Trophoblast cell (in vitro differentiated cells and primary cell): ENCODE measurements around the gene FOLR1.

Experiments used
- DNase-seq, 2 donors: peaks; one replicate each; pipeline ENCODE4 v3.0.0-alpha.2; 2016
- H2AFZ ChIP-seq: 2 replicates; pipeline ENCODE4 v1.6.1; 2013; ENCODE audit warnings: low read length, moderate library complexity, mild to moderate bottlenecking; ENCODE audit not compliant: insufficient read depth, poor library complexity
- H2AK5ac ChIP-seq: 2 replicates; pipeline ENCODE4 v1.6.1; 2013; ENCODE audit warnings: mild to moderate bottlenecking, low read length
- H2BK120ac ChIP-seq: 2 replicates; pipeline ENCODE4 v1.6.1; 2013; ENCODE audit warnings: low read length, mild to moderate bottlenecking, moderate library complexity; ENCODE audit not compliant: insufficient read depth, poor library complexity
- H2BK12ac ChIP-seq: 2 replicates; pipeline ENCODE4 v1.6.1; 2013; ENCODE audit warnings: mild to moderate bottlenecking, low read length, moderate library complexity
- H2BK5ac ChIP-seq: 2 replicates; pipeline ENCODE4 v1.6.1; 2013; ENCODE audit warnings: low read length, low read depth, moderate library complexity, mild to moderate bottlenecking; ENCODE audit not compliant: poor library complexity
- H3K14ac ChIP-seq: 2 replicates; pipeline ENCODE4 v1.6.1; 2013; ENCODE audit warnings: mild to moderate bottlenecking, low read length
- H3K18ac ChIP-seq: 2 replicates; pipeline ENCODE4 v1.6.1; 2013; ENCODE audit warnings: mild to moderate bottlenecking, low read length
- H3K23ac ChIP-seq: 2 replicates; pipeline ENCODE4 v1.6.1; 2013; ENCODE audit warnings: low read length
- H3K27ac ChIP-seq: 2 replicates; pipeline ENCODE4 v1.5.1; 2013; ENCODE audit warnings: low read depth, mild to moderate bottlenecking, inconsistent platforms, low read length, moderate library complexity
- H3K27me3 ChIP-seq: 2 replicates; pipeline ENCODE4 v1.6.1; 2013; ENCODE audit warnings: inconsistent platforms, mild to moderate bottlenecking, low read length, moderate library complexity; ENCODE audit not compliant: insufficient read depth
- H3K36me3 ChIP-seq, 2 experiments: 1 replicate in 1 of 2; 2 replicates in 1 of 2; pipeline ENCODE4 v1.6.1; 2013; ENCODE audit warnings: low read length in 2 of 2, mild to moderate bottlenecking in 2 of 2, moderate library complexity in 1 of 2; ENCODE audit not compliant: insufficient read depth in 2 of 2, control insufficient read depth in 1 of 2
- H3K4ac ChIP-seq: 2 replicates; pipeline ENCODE4 v1.6.1; 2013; ENCODE audit warnings: low read depth, mild to moderate bottlenecking, low read length, moderate library complexity
- H3K4me1 ChIP-seq, 2 experiments: 1 replicate in 1 of 2; 2 replicates in 1 of 2; pipeline ENCODE4 v1.6.1; 2013; ENCODE audit warnings: low read length in 2 of 2, mild to moderate bottlenecking in 2 of 2, moderate library complexity in 1 of 2; ENCODE audit not compliant: insufficient read depth in 2 of 2, control insufficient read depth in 1 of 2
- H3K4me2 ChIP-seq: 2 replicates; pipeline ENCODE4 v1.6.1; 2013; ENCODE audit warnings: inconsistent platforms, mild to moderate bottlenecking, low read length, moderate library complexity
- H3K4me3 ChIP-seq: 2 replicates; pipeline ENCODE4 v1.5.1; 2013; ENCODE audit warnings: mild to moderate bottlenecking, low read depth, low read length, inconsistent platforms
- H3K79me1 ChIP-seq: one replicate; pipeline ENCODE4 v1.6.1; 2013; ENCODE audit warnings: low read length
- H3K79me2 ChIP-seq: 2 replicates; pipeline ENCODE4 v1.6.1; 2013; ENCODE audit warnings: low read length, mild to moderate bottlenecking; ENCODE audit not compliant: control insufficient read depth, insufficient read depth, poor library complexity
- H3K9ac ChIP-seq: 2 replicates; pipeline ENCODE4 v1.6.1; 2013; ENCODE audit warnings: mild to moderate bottlenecking, low read length
- H3K9me3 ChIP-seq: 2 replicates; pipeline ENCODE4 v1.6.1; 2013; ENCODE audit warnings: low read depth, mild to moderate bottlenecking, control low read depth, inconsistent platforms, low read length; ENCODE audit not compliant: insufficient read depth
- H4K12ac ChIP-seq: 2 replicates; pipeline ENCODE4 v1.6.1; 2013; ENCODE audit warnings: low read depth, mild to moderate bottlenecking, low read length, moderate library complexity
- H4K8ac ChIP-seq: 2 replicates; pipeline ENCODE4 v1.6.1; 2013; ENCODE audit warnings: low read depth, mild to moderate bottlenecking, low read length, moderate library complexity
- H4K91ac ChIP-seq: one replicate; pipeline ENCODE4 v1.6.1; 2013; ENCODE audit warnings: low read depth, mild to moderate bottlenecking, low read length, moderate library complexity
- WGBS: extraction: QIAGEN DNeasy Blood & Tissue Kit; methylation state at CpG from one replicate; pipeline ENCODE4 v1.1.7; 2013; ENCODE audit warnings: missing lambda C conversion rate; ENCODE audit not compliant: insufficient read length, insufficient coverage; ENCODE audit errors: extremely low coverage; 5-methylcytosine and 5-hydroxymethylcytosine counted together

The FOLR1 gene

DNA sequence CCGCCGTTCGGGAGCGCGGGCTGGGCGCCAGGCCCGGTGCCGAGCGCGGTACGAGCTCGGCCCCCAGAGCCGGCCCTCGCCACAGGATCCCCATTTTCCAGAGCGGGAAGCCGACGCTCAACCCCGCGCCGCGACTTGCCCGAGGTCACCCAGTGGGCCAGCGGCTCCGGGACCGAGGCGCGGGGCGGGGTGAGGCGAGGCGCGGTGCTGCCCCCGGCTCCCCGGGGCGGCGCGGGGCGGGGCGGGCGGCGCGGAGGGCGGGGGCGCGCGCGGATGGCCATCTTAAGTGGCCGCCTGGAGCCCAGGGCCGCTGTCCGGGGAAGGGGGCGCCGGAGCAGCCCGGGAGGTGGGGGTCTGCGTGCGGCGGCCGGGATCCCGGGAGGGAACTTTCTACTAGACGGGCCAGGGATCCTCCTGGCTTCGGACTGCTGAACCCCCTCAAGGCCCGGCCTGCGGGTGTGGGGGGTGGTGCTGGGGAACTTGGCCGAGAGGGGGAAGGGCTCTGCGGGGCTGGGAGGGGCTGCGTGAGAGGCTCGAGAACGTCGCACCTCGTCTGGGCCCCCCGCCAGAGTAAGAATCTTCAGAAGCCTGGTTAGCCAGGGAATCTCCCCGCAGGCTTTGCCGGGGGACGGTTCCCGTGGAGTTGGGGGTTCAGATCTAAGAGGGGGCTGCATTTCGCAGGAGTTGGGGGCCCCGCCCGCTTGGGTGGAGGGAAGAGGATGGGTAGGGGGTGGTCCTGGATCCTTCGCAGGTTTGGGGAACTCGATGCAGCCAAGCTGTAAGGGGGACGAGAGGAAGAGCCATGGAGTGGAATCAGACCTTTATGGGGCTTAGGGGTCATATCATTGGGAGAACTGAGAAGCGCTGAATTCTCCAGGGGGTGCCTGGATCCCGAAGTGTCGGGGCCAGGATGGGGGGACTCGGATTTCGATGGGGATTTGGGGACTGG is 31.9 kb downstream of the FOLR1 start:
- H3K27me3 ChIP-seq = no peaks in the 10 kb centered on the region
- peak in 1 of 2 donors; percentile 66 for DNase-seq
- H4K8ac ChIP-seq = peak overlapping the region; percentile 90
- H2BK12ac ChIP-seq = peak overlapping the region; percentile 84
- peak overlapping the region; percentile 100 for H4K91ac ChIP-seq
- H3K14ac ChIP-seq = peak overlapping the region; percentile 98
- peak overlapping the region; percentile 97 for H2BK5ac ChIP-seq
- H3K4me3 ChIP-seq = peak overlapping the region; percentile 89
- H4K12ac ChIP-seq = peak overlapping the region; percentile 98
- peaks cover 22 to 25% of the 10 kb centered on the region in 2 experiments for H3K36me3 ChIP-seq
- no CpG with 5 or more reads among the region's 84 CpGs for WGBS
- peaks cover 16 to 24% of the 10 kb centered on the region in 2 experiments for H3K4me1 ChIP-seq
- peak overlapping the region; percentile 98 for H3K9ac ChIP-seq
- peak overlapping the region; percentile 81 for H2AFZ ChIP-seq
- H3K4ac ChIP-seq = peak overlapping the region; percentile 100
- peak overlapping the region; percentile 100 for H3K4me2 ChIP-seq
- H3K27ac ChIP-seq = peak overlapping the region; percentile 97
- peak overlapping the region; percentile 98 for H2BK120ac ChIP-seq
- peak overlapping the region; percentile 68 for H3K23ac ChIP-seq
- H2AK5ac ChIP-seq = peak overlapping the region; percentile 93
- H3K18ac ChIP-seq = peak overlapping the region; percentile 99
- peaks cover 24% of the 10 kb centered on the region for H3K79me2 ChIP-seq
- H3K9me3 ChIP-seq = no peaks in the 10 kb centered on the region
- peaks cover 26% of the 10 kb centered on the region for H3K79me1 ChIP-seq

DNA sequence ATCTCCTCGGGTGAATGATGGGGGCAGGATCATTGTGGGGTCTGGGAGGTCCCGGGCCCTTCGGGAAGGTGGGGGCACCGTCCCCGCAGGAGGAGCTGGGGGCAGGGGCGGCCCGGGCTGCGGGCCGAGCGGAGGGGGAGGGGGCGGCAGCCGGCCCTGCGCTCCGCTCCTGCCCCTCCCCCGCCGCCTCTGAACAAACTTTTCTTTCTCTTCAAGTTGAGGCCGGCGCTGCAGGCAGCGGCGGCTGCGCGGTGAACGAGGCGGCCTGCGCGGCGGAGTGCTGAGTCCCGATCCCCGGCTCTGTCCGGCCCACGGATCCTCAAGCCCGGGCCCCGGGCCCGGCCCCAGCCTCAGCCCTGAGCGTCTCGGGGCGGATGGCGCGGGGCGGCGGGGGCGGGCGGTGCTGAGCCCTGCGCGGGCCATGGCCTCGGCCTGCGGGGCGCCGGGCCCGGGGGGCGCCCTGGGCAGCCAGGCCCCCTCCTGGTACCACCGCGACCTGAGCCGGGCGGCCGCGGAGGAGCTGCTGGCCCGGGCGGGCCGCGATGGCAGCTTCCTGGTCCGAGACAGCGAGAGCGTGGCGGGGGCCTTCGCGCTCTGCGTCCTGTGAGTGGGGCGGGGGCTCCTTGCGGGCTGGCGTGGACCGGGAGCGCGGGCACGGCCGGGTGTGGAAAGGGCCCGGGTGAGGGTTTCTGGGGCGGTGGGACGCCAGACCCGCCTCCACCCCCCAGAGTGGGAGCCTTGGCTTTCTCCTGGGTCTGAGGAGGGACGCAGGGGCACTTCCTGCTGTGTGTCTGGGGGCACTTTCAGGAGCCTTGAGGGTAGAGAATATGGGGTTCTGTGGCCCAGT is 32.8 kb downstream of the FOLR1 start, which contains the start of gene INPPL1:
TSS of gene INPPL1 (plus strand) at position 204 of the 847 bp plus-strand sequence. CDS start at position 422, 218 bp downstream.
- Histone ChIP-seq H3K79me1 (peaks cover 26% of the 10 kb centered on the region), H2BK12ac (peak within 1 kb of the TSS; percentile 84), H2BK120ac (peak within 1 kb of the TSS; percentile 98), H3K18ac (peak within 1 kb of the TSS; percentile 99), H3K4me2 (peak within 1 kb of the TSS; percentile 100), H2AK5ac (peak within 1 kb of the TSS; percentile 94), H3K9me3 (peaks cover under 1% of the 10 kb centered on the region), H3K36me3 (peaks cover 31 to 34% of the 10 kb centered on the region in 2 experiments), H3K23ac (peak within 1 kb of the TSS; percentile 68), H3K79me2 (peaks cover 24% of the 10 kb centered on the region), H3K27me3 (no peaks in the 10 kb centered on the region), H3K4ac (peak within 1 kb of the TSS; percentile 100), H4K12ac (peak within 1 kb of the TSS; percentile 98), H4K8ac (peak within 1 kb of the TSS; percentile 90), H3K27ac (peak within 1 kb of the TSS; percentile 97), H3K4me3 (peak within 1 kb of the TSS; percentile 89), H4K91ac (peak within 1 kb of the TSS; percentile 100), H2BK5ac (peak within 1 kb of the TSS; percentile 97), H3K14ac (peak within 1 kb of the TSS; percentile 98), H2AFZ (peak within 1 kb of the TSS; percentile 81), H3K4me1 (peaks cover 16 to 24% of the 10 kb centered on the region in 2 experiments), H3K9ac (peak within 1 kb of the TSS; percentile 98)
- peak; percentile 54 to 63 for DNase-seq
- WGBS = no CpG with 5 or more reads among the region's 81 CpGs

- peaks cover 2% of the 10 kb centered on the region for H3K9me3 ChIP-seq
- peak overlapping the region; percentile 97 for H3K4ac ChIP-seq
- no peak overlapping the region for H2AK5ac ChIP-seq
- H4K8ac ChIP-seq = peak overlapping the region; percentile 78
- H3K79me2 ChIP-seq = peaks cover 24% of the 10 kb centered on the region
- H4K12ac ChIP-seq = peak overlapping the region; percentile 83
- peak overlapping the region; percentile 67 for H2BK5ac ChIP-seq
- H3K23ac ChIP-seq = no peak overlapping the region
- peak overlapping the region; percentile 23 for H2AFZ ChIP-seq
- H2BK120ac ChIP-seq = peak overlapping the region; percentile 74
- H3K4me1 ChIP-seq = peaks cover 16 to 24% of the 10 kb centered on the region in 2 experiments
- no peaks in the 10 kb centered on the region for H3K27me3 ChIP-seq
- WGBS = no CpG with 5 or more reads among the region's 11 CpGs
- H2BK12ac ChIP-seq = no peak overlapping the region
- peak in 1 of 2 donors; percentile 23 for DNase-seq
- peak overlapping the region; percentile 88 for H3K14ac ChIP-seq
- no peak overlapping the region for H3K27ac ChIP-seq
- H3K4me3 ChIP-seq = peak overlapping the region; percentile 89
- peaks cover 26% of the 10 kb centered on the region for H3K79me1 ChIP-seq
- peak overlapping the region; percentile 91 for H3K9ac ChIP-seq
- peak overlapping the region; percentile 93 for H3K18ac ChIP-seq
- H3K4me2 ChIP-seq = peak overlapping the region; percentile 100
- H4K91ac ChIP-seq = peak overlapping the region; percentile 100
- H3K36me3 ChIP-seq = peaks cover 38 to 41% of the 10 kb centered on the region in 2 experiments
Measured at GRCh38 chr11:72225411-72225951, 33.5 kb downstream of the FOLR1 start.

- no peak overlapping the region for H2AFZ ChIP-seq
- H4K12ac ChIP-seq = no peak overlapping the region
- WGBS = no CpG with 5 or more reads among the region's 5 CpGs
- no peak overlapping the region for H4K8ac ChIP-seq
- H3K4me1 ChIP-seq = peaks cover 13 to 21% of the 10 kb centered on the region in 2 experiments
- H4K91ac ChIP-seq = no peak overlapping the region
- no peak overlapping the region for H3K27ac ChIP-seq
- no peak overlapping the region for H3K18ac ChIP-seq
- H3K79me2 ChIP-seq = peaks cover 24% of the 10 kb centered on the region
- H3K14ac ChIP-seq = no peak overlapping the region
- no peak overlapping the region for H3K23ac ChIP-seq
- no peak overlapping the region for H3K4me2 ChIP-seq
- peaks cover 50 to 53% of the 10 kb centered on the region in 2 experiments for H3K36me3 ChIP-seq
- peak overlapping the region; percentile 49 for H3K4ac ChIP-seq
- no peak overlapping the region for H3K9ac ChIP-seq
- no peak overlapping the region for H3K4me3 ChIP-seq
- no peak for DNase-seq
- H3K79me1 ChIP-seq = peaks cover 26% of the 10 kb centered on the region
- H2BK5ac ChIP-seq = no peak overlapping the region
- no peak overlapping the region for H2AK5ac ChIP-seq
- H2BK120ac ChIP-seq = no peak overlapping the region
- peaks cover 2% of the 10 kb centered on the region for H3K9me3 ChIP-seq
- H3K27me3 ChIP-seq = no peaks in the 10 kb centered on the region
- no peak overlapping the region for H2BK12ac ChIP-seq
Measured at GRCh38 chr11:72226701-72227100, 34.8 kb downstream of the FOLR1 start.
